SW 1271 (cell line): ENCODE data around the gene SUMO3.

ENCODE experiments used
- DNase-seq, 2 experiments: peaks; one replicate each; lab custom pipeline; 2025; lab: John Stamatoyannopoulos, UW

The SUMO3 gene

GRCh38 chr21:44778499-44778911, 39.4 kb downstream of the SUMO3 start:
- DNase-seq: no peak

GRCh38 chr21:44778094-44778493, 39.8 kb downstream of the SUMO3 start:
- DNase-seq: no peak

GRCh38 chr21:44774972-44775371, 42.9 kb downstream of the SUMO3 start:
- no peak for DNase-seq

GRCh38 chr21:44773291-44773932, 44.5 kb downstream of the SUMO3 start:
- DNase-seq: no peak

GRCh38 chr21:44771896-44772525, 45.9 kb downstream of the SUMO3 start:
- DNase-seq: no peak

GRCh38 chr21:44767834-44768831, 49.7 kb downstream of the SUMO3 start:
- no peak for DNase-seq

GRCh38 chr21:44766818-44767354, 51.0 kb downstream of the SUMO3 start:
- DNase-seq: no peak

- DNase-seq: no peak
These were observed 51.6 kb downstream of the SUMO3 start for GRCh38 chr21:44766014-44766817.

GRCh38 chr21:44765231-44766013, 52.4 kb downstream of the SUMO3 start:
- DNase-seq: no peak

- no peak for DNase-seq
These were observed 53.3 kb downstream of the SUMO3 start for GRCh38 chr21:44764319-44765230.

- DNase-seq: no peak
These were observed 54.2 kb downstream of the SUMO3 start for GRCh38 chr21:44763451-44764318.

GRCh38 chr21:44763050-44763378, 54.8 kb downstream of the SUMO3 start:
- DNase-seq: no peak

- no peak for DNase-seq
These were observed 55.4 kb downstream of the SUMO3 start for GRCh38 chr21:44762221-44763049.

GRCh38 chr21:44761747-44762208, 56.1 kb downstream of the SUMO3 start:
- no peak for DNase-seq

GRCh38 chr21:44761011-44761729, 56.7 kb downstream of the SUMO3 start:
- DNase-seq: no peak

- no peak for DNase-seq
These were observed 57.5 kb downstream of the SUMO3 start for GRCh38 chr21:44760376-44760775.

GRCh38 chr21:44759628-44760285, 58.1 kb downstream of the SUMO3 start:
- no peak for DNase-seq
